ENCODE results near the gene AMOTL1. TPM values are rescaled to one million over a fixed set of nuclear protein-coding genes. Genes with fewer than 3 reads are reported as not detected.

The AMOTL1 gene
- total RNA-seq, 3 donors from 2014 or later (not counting 1 experiment from before 2014, with no cell fraction given): 7.1 to 8.9 (median 8.7) TPM

GRCh38 chr11:94870422-94870821 is 102.3 kb downstream of the AMOTL1 start:
- no peaks in the 10 kb centered on the region for H3K9me3 Mint-ChIP-seq
- no peaks in the 10 kb centered on the region for H3K9me3 ChIP-seq (ENCODE audit: control insufficient read depth, insufficient read depth, low read length)
- 91% methylated on average over 5 of the region's 5 CpGs for WGBS (ENCODE audit: insufficient coverage)
- H3K36me3 ChIP-seq (ENCODE audit: control insufficient read depth, insufficient read depth, low read length): no peaks in the 10 kb centered on the region
- no peak for ATAC-seq
- H3K36me3 Mint-ChIP-seq: no peaks in the 10 kb centered on the region
- no peak overlapping the region for H3K4me3 Mint-ChIP-seq
- intact Hi-C loops (cut with micrococcal nuclease): no loop called here
- no peaks in the 10 kb centered on the region for H3K4me1 ChIP-seq (ENCODE audit: control insufficient read depth, insufficient read depth, low read length)
- no peak overlapping the region for H3K27ac Mint-ChIP-seq
- no peaks in the 10 kb centered on the region for H3K27me3 Mint-ChIP-seq (ENCODE audit: low read depth in 2 of 2)
- H3K27ac ChIP-seq (ENCODE audit: low read length): no peak overlapping the region
- H3K4me1 Mint-ChIP-seq: no peaks in the 10 kb centered on the region
- no peak for DNase-seq
- H3K4me3 ChIP-seq (ENCODE audit: low read length): no peak overlapping the region
- H3K27me3 ChIP-seq (ENCODE audit: control insufficient read depth, insufficient read depth, low read length): no peaks in the 10 kb centered on the region
- TF ChIP-seq CTCF (IDR thresholded peaks at IDR 0.05): no peak

GRCh38 chr11:94871491-94872185 is 103.5 kb downstream of the AMOTL1 start:
- intact Hi-C loops (cut with micrococcal nuclease): no loop called here
- no peaks in the 10 kb centered on the region for H3K27me3 ChIP-seq (ENCODE audit: control insufficient read depth, insufficient read depth, low read length)
- no peak overlapping the region for H3K4me3 Mint-ChIP-seq
- H3K4me3 ChIP-seq (ENCODE audit: low read length): no peak overlapping the region
- 89% methylated on average over 15 of the region's 15 CpGs for WGBS (ENCODE audit: insufficient coverage)
- no peak overlapping the region for H3K27ac ChIP-seq (ENCODE audit: low read length)
- no peaks in the 10 kb centered on the region for H3K36me3 ChIP-seq (ENCODE audit: control insufficient read depth, insufficient read depth, low read length)
- ATAC-seq (no peak), DNase-seq (no peak)
- H3K9me3 ChIP-seq (ENCODE audit: control insufficient read depth, insufficient read depth, low read length): no peaks in the 10 kb centered on the region
- no peak for TF ChIP-seq CTCF (IDR thresholded peaks at IDR 0.05)
- peaks cover 5% of the 10 kb centered on the region in 2 donors for H3K4me1 Mint-ChIP-seq
- no peak overlapping the region for H3K27ac Mint-ChIP-seq
- H3K27me3 Mint-ChIP-seq (ENCODE audit: low read depth in 2 of 2): no peaks in the 10 kb centered on the region
- H3K9me3 Mint-ChIP-seq: no peaks in the 10 kb centered on the region
- no peaks in the 10 kb centered on the region for H3K36me3 Mint-ChIP-seq
- peaks cover 5% of the 10 kb centered on the region for H3K4me1 ChIP-seq (ENCODE audit: control insufficient read depth, insufficient read depth, low read length)

GRCh38 chr11:94873916-94874540 is 105.9 kb downstream of the AMOTL1 start:
- no peaks in the 10 kb centered on the region for H3K27me3 Mint-ChIP-seq (ENCODE audit: low read depth in 2 of 2)
- no peaks in the 10 kb centered on the region for H3K36me3 ChIP-seq (ENCODE audit: control insufficient read depth, insufficient read depth, low read length)
- no peaks in the 10 kb centered on the region for H3K36me3 Mint-ChIP-seq
- DNase-seq: no peak
- TF ChIP-seq CTCF (IDR thresholded peaks at IDR 0.05): no peak
- H3K4me1 ChIP-seq (ENCODE audit: control insufficient read depth, insufficient read depth, low read length): peaks cover 11% of the 10 kb centered on the region
- intact Hi-C loops (cut with micrococcal nuclease): no loop called here
- no peak for ATAC-seq
- peaks cover 9 to 12% of the 10 kb centered on the region in 2 donors for H3K4me1 Mint-ChIP-seq
- WGBS (ENCODE audit: insufficient coverage): 95% methylated on average over 5 of the region's 5 CpGs
- H3K27ac ChIP-seq (ENCODE audit: low read length): no peak overlapping the region
- no peaks in the 10 kb centered on the region for H3K9me3 ChIP-seq (ENCODE audit: control insufficient read depth, insufficient read depth, low read length)
- H3K9me3 Mint-ChIP-seq: no peaks in the 10 kb centered on the region
- no peak overlapping the region for H3K4me3 ChIP-seq (ENCODE audit: low read length)
- no peaks in the 10 kb centered on the region for H3K27me3 ChIP-seq (ENCODE audit: control insufficient read depth, insufficient read depth, low read length)
- H3K27ac Mint-ChIP-seq: peak overlapping the region in 1 of 2 donors; percentile 81
- H3K4me3 Mint-ChIP-seq: no peak overlapping the region
